IPS DF 6.9 (cell line): ENCODE measurements around the gene BAX.

Source experiments
- DNase-seq: peaks from one replicate; pipeline ENCODE4 v3.0.0-alpha.2; 2013; ENCODE audit warnings: low read depth, low spot score
- H3K27ac ChIP-seq: one replicate; pipeline ENCODE4 v1.5.1; 2013; ENCODE audit warnings: low read length, control low read depth
- H3K27me3 ChIP-seq: 2 replicates; pipeline ENCODE4 v1.6.1; 2013; ENCODE audit warnings: mild to moderate bottlenecking, low read length; ENCODE audit not compliant: control insufficient read depth, insufficient read depth
- H3K36me3 ChIP-seq: 2 replicates; pipeline ENCODE4 v1.6.1; 2013; ENCODE audit warnings: low read length; ENCODE audit not compliant: control insufficient read depth, insufficient read depth
- H3K4me1 ChIP-seq: 2 replicates; pipeline ENCODE4 v1.6.1; 2013; ENCODE audit warnings: low read length; ENCODE audit not compliant: control insufficient read depth, insufficient read depth
- H3K4me3 ChIP-seq: 2 replicates; pipeline ENCODE4 v1.5.1; 2013; ENCODE audit warnings: mild to moderate bottlenecking, low read length
- H3K9me3 ChIP-seq: 2 replicates; pipeline ENCODE4 v1.6.1; 2013; ENCODE audit warnings: low read length, inconsistent platforms; ENCODE audit not compliant: control insufficient read depth, insufficient read depth
- WGBS: extraction: QIAGEN DNeasy Blood & Tissue Kit; methylation state at CpG from one replicate; pipeline ENCODE4 v1.1.7; 2013; ENCODE audit warnings: mixed read lengths, missing lambda C conversion rate; ENCODE audit not compliant: insufficient read length, insufficient coverage; 5-methylcytosine and 5-hydroxymethylcytosine counted together

The BAX gene

GRCh38 chr19:48994035-48994386 is 39.3 kb downstream of the BAX start:
- H3K4me1 ChIP-seq = peaks cover 1% of the 10 kb centered on the region; the same call in 1 of the 2 replicates
- no peaks in the 10 kb centered on the region for H3K9me3 ChIP-seq
- H3K27ac ChIP-seq = no peak overlapping the region
- peak overlapping the region; percentile 78 for H3K4me3 ChIP-seq
- H3K36me3 ChIP-seq = no peaks in the 10 kb centered on the region; the same call in 1 of the 2 replicates
- no CpG with 5 or more reads among the region's 13 CpGs for WGBS
- no peak for DNase-seq
- H3K27me3 ChIP-seq = no peaks in the 10 kb centered on the region

- Histone ChIP-seq H3K9me3 (no peaks in the 10 kb centered on the region), H3K4me1 (peaks cover 1% of the 10 kb centered on the region; the same call in 1 of the 2 replicates), H3K27me3 (no peaks in the 10 kb centered on the region), H3K36me3 (peaks cover 1% of the 10 kb centered on the region; the same call in 1 of the 2 replicates), H3K27ac (no peak overlapping the region), H3K4me3 (no peak overlapping the region)
- no peak for DNase-seq
- no CpG with 5 or more reads among the region's 5 CpGs for WGBS
Measured at GRCh38 chr19:48997972-48998371, 43.3 kb downstream of the BAX start.

- peak; percentile 85 for DNase-seq
- WGBS = no CpG with 5 or more reads among the region's 16 CpGs
- no peaks in the 10 kb centered on the region for H3K27me3 ChIP-seq
- H3K27ac ChIP-seq = no peak overlapping the region
- H3K4me3 ChIP-seq = no peak overlapping the region
- H3K4me1 ChIP-seq = no peaks in the 10 kb centered on the region
- H3K9me3 ChIP-seq = no peaks in the 10 kb centered on the region
- H3K36me3 ChIP-seq = peaks cover 10% of the 10 kb centered on the region
Measured at GRCh38 chr19:48999481-49000325, 45.0 kb downstream of the BAX start.

- H3K4me3 ChIP-seq = no peak overlapping the region
- WGBS = no CpG with 5 or more reads among the region's 15 CpGs
- no peak for DNase-seq
- no peaks in the 10 kb centered on the region for H3K27me3 ChIP-seq
- peaks cover 29% of the 10 kb centered on the region for H3K36me3 ChIP-seq
- H3K9me3 ChIP-seq = no peaks in the 10 kb centered on the region
- no peak overlapping the region for H3K27ac ChIP-seq
- H3K4me1 ChIP-seq = no peaks in the 10 kb centered on the region
Measured at GRCh38 chr19:49004133-49004532, 49.5 kb downstream of the BAX start.

- Histone ChIP-seq H3K4me3 (no peak overlapping the region), H3K36me3 (peaks cover 37% of the 10 kb centered on the region), H3K27ac (no peak overlapping the region), H3K9me3 (no peaks in the 10 kb centered on the region), H3K4me1 (no peaks in the 10 kb centered on the region), H3K27me3 (no peaks in the 10 kb centered on the region)
- WGBS = no CpG with 5 or more reads among the region's 7 CpGs
- no peak for DNase-seq
Measured at GRCh38 chr19:49004964-49005614, 50.4 kb downstream of the BAX start.

GRCh38 chr19:49006905-49007304 is 52.2 kb downstream of the BAX start:
- Histone ChIP-seq H3K36me3 (peaks cover 43% of the 10 kb centered on the region), H3K9me3 (no peaks in the 10 kb centered on the region), H3K27me3 (no peaks in the 10 kb centered on the region), H3K27ac (no peak overlapping the region), H3K4me1 (no peaks in the 10 kb centered on the region), H3K4me3 (no peak overlapping the region)
- DNase-seq = no peak
- no CpG with 5 or more reads among the region's 22 CpGs for WGBS

GRCh38 chr19:49009828-49010227 is 55.2 kb downstream of the BAX start:
- no peak for DNase-seq
- H3K4me1 ChIP-seq = no peaks in the 10 kb centered on the region
- H3K36me3 ChIP-seq = peaks cover 47% of the 10 kb centered on the region
- WGBS = no CpG with 5 or more reads among the region's 18 CpGs
- H3K9me3 ChIP-seq = no peaks in the 10 kb centered on the region
- no peaks in the 10 kb centered on the region for H3K27me3 ChIP-seq
- H3K27ac ChIP-seq = no peak overlapping the region
- H3K4me3 ChIP-seq = no peak overlapping the region

GRCh38 chr19:49010453-49010852 is 55.8 kb downstream of the BAX start:
- H3K36me3 ChIP-seq = peaks cover 49% of the 10 kb centered on the region
- no peaks in the 10 kb centered on the region for H3K4me1 ChIP-seq
- no peak overlapping the region for H3K4me3 ChIP-seq
- H3K9me3 ChIP-seq = no peaks in the 10 kb centered on the region
- no peak overlapping the region for H3K27ac ChIP-seq
- no CpG with 5 or more reads among the region's 18 CpGs for WGBS
- no peak for DNase-seq
- H3K27me3 ChIP-seq = no peaks in the 10 kb centered on the region

GRCh38 chr19:49011194-49011593 is 56.5 kb downstream of the BAX start:
- no peak for DNase-seq
- H3K36me3 ChIP-seq = peaks cover 49% of the 10 kb centered on the region
- H3K9me3 ChIP-seq = no peaks in the 10 kb centered on the region
- H3K4me1 ChIP-seq = no peaks in the 10 kb centered on the region
- no CpG with 5 or more reads among the region's 17 CpGs for WGBS
- no peaks in the 10 kb centered on the region for H3K27me3 ChIP-seq
- H3K4me3 ChIP-seq = no peak overlapping the region
- H3K27ac ChIP-seq = no peak overlapping the region
